ENCODE results near the gene COX4I1.
A peak's percentile ranks its signal among the peaks of the same experiment; 100 is the strongest.

Gene COX4I1

DNA sequence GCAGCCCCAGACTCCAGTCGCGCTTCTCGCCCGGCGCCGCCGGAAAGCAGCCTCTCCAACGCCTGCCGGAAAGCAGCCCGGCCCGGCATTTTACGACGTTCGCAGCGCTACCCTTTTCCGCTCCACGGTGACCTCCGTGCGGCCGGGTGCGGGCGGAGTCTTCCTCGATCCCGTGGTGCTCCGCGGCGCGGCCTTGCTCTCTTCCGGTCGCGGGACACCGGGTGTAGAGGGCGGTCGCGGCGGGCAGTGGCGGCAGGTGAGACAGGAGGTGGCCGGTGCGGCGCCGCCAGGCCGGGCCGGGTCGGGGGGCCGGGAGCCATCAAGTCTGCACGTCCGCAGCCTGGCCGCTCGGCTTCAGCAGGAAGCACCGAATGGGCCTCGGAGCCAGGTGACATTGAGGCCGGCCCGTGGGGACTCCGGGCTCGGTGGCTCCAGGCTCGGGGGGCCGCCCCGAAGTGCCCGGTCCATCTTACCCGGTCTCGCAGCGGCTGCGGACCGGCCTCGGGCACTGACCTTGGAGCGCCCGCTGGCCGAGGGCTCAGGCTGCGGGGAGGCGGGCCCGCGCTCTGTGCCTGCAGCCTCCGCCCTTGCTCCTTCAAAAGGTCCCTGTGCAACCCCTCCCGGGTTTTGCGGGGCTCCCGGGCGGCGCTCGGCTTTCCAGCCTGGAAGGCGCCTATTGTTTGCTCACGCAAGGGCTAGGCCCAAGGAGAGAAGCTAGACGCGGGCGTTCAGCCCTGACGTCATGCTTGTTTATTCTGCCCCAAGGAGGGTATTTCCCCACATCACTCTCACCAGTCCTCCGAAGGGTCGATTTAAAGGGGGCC is at the start of gene COX4I1, which contains the start of gene EMC8:
Gene COX4I1, plus strand, starts transcription at position 199 of the 824 bp plus-strand sequence. CDS start 1,511 bp downstream, outside the sequence.
Gene EMC8, minus strand, starts transcription at position 48 of the 824 bp plus-strand sequence. CDS start 249 bp downstream, outside the sequence.
- peak; percentile 91 to 93 for DNase-seq

DNA sequence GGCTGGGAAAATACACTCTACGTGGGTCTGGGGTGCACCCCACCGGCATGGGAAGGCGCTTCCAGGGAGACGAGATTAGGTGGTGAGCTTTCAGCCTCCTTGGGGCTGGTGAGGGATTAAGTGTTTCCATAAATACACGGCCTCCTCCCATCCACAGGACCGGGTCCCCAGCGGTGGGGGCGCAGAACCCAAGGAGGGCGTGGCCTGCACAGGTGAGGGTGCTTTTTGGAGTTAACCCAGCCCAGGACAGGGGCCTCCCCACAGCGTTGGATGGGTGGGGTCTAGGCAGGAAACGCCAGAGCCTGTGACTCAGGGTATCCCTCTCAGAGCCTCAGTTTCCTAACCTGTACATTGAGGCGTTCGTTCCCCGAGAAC is 49.7 kb upstream of the COX4I1 start:
- no peak for DNase-seq

DNA sequence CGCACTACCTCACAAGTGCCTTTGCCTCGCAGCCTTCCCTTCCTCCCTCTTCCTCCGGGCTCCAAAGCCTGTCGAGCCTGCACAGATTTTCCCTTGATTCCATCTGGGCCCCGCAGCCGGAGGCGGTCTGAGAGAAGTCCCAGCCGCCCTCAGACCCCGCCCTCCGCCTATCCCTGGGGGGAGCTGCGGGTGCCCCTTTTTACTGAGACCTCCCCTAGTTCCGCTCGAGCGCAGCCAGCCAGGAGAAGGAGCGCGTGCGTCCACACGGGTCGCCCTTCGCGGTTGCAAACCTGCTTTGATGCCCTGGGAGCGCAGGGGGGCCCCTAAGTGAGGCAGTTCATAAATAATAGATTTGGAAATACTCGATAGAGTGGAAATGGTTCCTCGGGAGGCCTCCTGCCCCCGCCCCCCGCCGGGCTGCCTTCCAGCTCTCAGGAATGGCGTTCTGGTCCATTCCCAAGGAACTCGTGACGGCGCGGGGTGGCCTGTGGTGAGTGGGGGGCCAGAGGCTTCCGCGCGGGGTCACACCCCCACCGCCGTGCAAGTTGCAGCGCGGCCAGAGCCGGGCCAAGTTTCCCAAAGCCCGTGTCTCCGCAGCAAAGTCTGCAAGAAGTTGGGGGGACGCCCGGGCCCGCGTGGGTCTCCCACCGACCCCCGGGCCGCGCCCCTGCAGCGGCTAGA is 49.2 kb upstream of the COX4I1 start:
- peak; percentile 10 to 43 for DNase-seq

DNA sequence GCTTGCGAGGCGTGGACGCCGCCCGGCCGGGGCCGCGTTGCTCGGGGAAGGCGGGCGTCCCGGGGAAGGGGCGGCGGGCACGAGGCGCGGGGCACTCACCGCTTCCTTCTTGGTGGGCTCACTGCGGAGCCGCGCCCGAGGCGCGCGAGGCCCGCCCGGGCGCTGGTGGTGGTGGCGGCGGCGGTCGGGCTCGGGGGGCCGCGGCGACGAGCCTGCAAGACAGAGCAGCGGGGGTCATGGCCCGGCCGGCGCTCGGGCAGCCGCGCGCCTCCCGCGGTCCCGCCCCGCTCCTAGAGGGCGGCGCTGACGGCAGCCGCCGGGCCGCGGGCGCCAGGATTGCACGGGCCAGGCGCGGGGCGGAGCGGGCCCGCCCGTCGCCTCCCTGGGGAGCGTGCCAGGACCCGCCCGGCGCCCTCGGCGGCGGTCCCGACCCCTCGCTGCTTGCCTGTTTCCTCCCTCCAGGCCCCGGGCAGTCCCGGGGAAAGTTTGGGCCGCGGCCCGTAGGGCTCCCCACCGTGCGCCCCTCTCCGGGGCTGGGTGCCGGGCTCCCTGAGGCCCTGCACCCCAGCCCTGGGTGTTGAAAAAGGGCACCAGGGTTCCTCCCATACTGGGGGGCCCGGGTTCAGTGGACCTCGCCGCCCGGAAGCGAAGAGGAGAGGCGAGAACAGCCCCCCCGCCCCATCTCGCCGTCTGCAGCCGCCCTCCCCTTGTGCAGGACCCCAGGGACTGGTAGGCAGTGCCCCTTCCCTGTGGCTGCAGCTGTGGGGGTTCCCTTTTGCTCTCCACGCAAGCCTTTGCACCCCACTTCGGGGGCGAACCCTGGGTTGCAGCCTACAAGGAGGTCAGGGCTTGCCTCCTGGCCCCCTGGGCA is 48.4 kb upstream of the COX4I1 start, which contains the start of gene C16orf74:
Gene C16orf74, minus strand, starts transcription at position 270 of the 871 bp plus-strand sequence. CDS start 15,879 bp downstream, outside the sequence.
- DNase-seq: no peak

DNA sequence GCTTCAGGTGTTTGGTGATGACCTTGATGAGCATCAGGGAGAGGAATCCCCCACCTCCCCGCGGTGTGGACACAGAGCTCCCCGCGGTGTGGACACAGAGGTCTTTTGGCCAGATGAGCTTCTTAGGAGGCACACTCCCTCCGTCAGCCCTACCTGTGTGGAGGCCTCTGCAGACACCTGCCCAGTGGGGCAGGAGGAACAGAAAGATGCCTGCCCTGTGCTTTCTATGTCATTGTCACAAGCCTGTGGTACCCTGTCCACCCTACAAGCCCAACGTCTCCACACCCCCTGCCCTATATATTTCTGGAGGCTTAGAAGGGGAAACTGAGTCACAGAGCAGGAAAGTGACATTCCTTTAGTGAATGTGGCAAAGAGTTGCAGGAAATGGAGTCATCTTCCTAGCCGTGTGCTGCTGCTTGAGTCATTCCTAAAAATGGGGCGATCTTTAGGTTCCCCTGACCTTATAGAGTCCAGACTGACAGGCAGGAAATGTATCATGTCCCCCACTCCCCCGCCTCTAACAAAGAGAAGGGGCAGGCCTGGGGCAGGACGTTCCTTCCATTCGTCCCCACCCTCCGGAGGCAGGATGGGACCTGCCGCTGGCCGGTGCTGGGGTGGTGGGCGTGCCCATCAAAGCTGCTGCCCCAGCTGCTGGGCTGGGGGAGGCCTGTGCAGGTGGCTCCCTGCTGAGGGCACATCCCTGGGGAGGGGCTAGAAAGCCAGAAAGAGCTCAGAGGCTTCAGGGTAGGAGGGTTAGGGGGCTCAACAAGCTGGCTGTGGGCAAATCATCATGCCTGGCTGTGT is 47.6 kb upstream of the COX4I1 start:
- DNase-seq: no peak

DNA sequence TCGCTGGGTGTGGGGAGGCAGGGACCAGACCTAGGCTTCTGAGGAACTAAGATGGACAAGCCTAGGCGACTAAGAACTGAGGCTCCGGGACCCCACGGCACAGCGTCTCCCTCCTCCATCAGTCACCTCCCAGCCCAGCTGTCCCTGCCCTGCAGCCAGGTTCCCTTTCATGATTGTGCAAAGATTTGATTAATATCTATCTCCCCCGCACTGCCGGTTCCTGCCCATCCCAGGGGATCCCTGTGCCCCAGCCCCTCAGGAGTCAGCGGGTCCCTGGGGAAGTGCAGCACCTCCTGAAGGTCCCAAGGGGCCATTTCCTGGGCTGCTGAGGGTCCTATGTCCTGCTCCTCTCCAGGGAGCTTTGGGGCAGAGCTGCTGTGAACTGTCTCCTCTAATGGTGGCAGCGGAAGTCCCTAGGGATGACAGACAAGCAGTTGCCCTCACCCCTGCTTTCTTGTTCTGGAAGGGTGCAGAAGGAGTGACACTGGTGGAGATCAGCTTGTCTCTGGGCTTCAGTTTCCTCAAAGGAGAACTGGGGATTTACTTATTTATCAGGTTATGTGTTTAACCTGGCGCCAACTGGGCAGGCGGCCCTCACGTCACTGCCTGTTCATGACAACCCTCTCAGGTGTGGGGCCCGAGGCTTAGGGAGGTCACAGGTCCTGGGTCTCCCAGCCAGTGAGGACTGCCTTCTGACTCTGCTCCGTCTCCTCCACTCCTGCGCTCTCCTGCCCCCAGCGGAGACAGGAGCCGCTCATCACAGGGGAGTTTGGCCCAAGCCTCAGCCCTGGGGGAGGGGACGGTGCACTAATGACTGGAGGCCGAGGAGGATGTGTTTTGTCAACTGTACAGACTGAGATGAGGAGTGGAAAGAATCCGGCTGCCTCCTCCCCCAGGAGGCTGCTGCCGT is 46.7 kb upstream of the COX4I1 start:
- DNase-seq: no peak

DNA sequence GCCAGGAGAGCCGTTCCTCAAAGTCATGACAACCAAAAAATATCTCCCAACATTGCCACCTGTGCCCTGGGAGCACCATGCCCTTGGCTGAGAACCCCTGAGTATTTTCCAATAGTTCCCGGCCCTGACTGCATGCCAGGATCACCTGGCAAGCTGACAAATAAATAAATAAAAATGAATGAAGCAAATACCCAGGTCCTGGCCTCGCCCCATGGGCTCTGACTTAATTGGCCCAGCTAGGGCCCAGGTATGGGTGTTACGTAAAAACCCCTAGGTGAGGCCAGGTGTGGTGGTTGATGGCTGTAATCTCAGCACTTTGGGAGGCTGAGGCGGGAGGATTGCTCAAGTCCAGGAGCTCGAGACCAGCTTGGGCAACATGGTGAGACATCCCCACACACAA is 45.9 kb upstream of the COX4I1 start:
- no peak for DNase-seq

DNA sequence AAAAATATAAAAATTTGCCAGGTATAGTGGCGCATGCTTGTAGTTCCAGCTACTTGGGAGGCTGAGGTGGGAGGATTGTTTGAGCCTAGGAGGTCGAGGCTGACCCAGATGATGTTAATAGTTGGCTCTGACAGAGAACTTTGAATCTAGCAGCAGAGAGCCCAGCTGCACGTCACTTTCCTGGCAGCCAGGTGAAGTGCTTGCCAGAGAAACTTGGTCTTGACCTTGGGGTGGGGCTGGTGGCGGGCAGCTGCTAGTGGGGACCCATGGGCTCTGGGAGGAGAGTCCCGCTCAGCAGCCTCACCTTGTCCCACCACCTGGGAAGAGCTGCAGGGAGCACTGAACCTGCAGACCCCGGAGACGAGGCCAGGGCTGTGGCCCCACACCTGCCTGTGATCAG is 45.5 kb upstream of the COX4I1 start:
- DNase-seq: no peak

DNA sequence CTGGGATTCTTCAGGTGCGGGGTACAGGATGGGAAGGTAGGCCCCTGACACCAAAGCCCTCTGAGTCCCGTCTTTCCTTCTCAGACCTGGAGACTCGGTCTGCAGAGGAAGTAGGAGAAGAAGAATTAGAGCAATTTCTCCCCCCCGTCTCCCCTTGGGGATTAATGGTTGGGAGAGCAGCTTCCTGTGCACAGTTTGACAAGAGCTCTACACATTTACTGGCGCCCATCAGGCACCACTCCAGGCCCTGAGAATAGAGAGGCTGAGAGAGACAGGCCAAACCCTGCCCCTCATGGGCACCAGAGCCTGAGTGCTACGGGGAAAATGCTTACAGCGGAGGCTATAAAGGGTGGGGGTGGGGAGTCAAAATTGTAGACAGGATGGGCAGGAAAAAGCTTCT is 45.1 kb upstream of the COX4I1 start:
- DNase-seq: no peak

DNA sequence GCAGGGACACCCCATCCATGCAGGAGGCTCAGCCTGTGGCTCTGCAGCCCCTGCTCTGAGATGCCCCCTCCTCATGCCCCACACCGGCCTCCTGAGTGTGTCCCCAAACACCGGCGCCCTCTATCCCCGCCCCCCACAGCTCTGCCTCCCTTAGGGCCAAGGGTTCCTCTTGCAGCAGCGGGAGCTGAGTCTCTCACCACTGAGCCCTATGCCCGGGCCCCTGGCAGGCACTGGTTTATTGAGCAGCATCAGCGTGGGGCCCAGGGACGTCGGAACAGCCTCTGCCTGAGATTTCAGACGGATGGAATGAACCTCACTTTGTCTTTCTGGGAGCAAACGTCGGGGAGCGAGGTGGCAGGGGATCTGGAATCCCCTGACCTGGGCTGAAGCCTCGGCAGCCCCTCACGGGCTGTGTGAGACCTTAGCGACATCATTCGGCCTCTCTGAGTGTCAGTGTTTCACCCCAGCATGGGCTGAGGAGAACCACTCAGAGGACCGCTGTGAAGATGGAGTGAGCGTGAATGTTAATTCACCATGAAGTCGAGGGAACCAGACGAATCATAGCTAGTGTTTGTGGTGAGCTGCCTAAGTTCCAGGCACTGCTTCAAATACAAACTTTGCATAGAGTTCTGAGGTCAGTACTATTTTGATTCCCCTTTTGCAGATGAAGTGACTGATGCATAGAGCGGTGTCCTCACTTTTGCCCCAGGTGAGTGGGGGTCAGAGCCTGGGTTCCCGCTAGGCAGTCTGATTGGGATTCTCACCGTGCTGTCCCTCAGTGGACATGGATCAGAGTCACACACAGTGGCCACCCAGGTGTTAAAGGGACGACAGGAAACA is 43.3 kb upstream of the COX4I1 start:
- peak in 1 of 2 donors; percentile 31 for DNase-seq

DNA sequence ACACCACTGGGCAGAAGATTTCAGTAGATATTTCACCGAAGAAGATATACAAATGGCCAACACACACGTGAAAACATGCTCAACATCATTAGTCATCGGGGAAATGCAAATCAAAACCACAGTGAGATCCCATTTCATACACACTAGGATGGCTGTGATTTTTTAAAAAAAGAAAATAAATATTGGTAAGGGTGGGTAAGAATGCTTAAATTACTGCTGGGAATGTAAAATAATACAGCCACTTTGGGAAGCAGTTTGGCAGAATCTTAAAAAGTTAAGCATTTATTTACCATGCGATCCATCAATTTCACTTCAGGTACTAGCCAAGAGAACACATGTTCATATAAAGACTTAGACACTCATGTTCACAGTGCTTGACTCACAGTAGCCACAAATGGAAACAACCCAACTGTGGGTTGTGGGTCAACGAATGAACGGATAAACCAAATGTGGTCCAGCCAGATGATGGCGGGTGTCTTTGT is 42.1 kb upstream of the COX4I1 start:
- no peak for DNase-seq

DNA sequence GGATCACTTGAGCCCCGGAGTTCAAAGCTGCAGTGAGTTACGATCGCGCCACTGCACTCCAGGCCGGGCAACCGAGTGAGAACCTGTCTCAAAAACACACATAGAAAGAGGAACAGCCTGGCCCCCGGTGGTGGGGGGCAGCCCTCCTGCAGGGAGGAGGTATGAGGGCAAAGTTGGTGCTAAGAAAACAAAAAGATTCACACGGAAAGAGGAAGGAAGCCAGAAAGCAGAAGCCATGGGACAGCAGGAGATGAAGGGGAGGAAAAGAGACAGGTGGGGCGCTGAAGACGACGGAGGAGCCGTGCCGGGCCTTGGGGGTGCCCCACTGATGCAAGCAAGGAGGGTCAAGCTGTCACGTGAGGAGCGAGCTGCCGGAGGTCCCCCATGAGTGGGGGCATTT is 40.4 kb upstream of the COX4I1 start:
- peak in 1 of 2 donors; percentile 65 for DNase-seq

DNA sequence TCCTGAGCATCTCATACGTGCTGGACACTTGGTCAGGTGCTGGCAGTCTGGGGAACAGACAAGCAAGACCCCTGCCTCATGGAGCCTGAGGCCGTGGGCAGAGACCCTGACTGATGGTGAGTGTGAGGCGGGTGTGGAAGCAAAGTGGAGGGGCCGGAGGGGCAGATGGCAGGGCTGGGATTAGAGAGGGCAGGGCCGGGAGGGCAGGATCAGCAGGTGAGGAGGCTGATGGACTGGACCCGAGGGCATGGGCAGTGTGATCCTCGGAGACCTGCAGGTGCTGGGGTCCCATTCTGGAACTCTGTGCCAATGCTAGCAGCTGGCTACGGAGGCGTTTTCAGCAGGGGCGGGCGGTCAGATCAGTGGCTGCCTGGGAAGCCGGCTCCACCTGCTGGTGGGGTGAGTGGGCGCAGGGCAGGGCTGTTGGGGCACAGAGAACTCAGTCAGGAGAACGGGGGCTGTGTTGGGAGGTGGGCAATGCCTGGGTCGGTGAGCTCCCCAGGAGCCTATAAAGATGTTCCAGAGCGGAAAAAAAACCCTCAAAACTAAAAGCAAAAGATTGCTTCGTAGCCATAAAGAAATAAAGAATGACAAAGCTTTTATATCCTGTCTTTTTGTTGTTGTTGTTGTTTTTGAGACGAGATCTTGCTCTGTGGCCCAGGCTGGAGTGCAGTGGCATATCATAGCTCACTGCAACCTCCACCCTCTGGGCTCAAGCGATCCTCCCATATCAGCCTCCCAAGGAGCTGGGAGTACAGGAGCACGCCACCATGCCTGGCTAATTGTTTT is 39.7 kb upstream of the COX4I1 start:
- peak; percentile 14 to 48 for DNase-seq

DNA sequence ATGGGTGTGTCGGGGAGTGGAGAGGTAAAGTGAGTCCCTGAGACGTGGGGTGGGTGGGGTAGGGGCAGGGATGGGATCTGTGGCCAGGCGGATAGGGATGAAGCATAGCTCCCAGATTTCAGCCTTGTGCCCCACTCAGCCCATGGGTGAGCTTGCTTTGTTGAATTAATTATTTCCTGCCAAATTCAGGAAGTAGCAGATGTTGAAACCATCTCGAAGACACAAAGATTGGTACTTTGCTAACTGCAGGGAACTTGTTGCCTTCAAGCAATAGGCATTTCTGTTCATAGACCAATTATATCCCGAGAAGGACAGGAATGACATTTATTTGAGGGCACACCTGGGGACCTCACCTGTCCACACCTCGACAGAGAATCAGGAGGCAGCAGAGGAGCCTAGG is 37.6 kb upstream of the COX4I1 start:
- no peak for DNase-seq

DNA sequence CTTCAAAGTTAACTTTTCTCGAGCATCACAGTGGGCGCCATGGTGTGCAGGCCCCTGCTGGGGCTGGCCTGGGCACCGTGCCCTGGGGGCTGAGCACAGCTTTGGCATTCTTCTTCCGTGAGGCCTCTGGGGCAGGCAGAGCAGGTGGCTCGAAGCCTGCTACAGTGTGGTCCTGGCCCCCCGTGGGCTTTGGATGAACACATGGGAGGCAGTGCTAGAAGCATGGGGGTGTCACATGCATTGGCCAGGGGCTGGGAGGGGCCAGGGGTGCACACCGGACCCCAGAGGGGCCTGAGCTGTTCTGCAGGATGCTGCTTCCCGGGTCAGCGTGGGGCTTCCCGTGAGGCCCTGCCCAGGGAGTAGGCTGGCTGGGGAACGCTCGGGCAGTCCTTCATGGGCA is 36.5 kb upstream of the COX4I1 start:
- DNase-seq: no peak

DNA sequence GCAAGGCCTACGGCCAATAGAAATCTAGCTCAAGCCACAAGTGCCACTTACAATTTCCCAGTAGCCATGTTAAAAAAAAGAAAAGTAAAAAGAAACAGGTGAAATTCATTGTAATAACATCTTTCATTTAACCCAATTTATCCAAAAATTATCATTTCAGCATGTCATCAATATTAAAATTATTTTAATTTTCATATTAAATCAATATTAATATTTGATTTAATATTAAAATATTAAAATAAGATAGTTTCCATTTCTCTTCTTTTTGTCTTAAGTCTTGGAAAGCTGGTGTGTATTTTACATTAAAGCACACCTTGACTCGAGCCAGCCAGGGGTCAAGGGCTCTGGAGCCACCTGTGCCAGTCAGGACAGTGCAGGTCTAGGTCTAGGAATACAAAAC is 35.9 kb upstream of the COX4I1 start:
- DNase-seq: no peak

DNA sequence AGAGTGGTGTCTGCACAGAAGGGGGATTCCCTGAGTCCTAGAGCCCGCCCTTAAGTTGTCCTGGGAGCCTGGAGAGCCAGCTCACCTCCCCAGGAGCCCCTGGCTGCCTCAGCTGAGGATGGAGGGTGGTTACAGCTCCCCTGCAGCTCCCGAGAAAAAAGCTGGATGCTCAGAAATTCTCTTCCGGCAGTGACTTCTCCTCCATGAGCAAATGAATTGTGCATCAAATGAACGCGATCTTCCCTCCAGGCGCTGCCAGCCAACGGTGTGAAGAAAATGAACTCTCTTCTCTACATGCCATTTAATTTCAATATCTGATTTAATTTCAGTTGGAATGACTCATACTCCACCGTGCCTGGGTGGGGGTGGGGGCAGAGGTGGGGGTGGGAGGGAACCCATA is 34.3 kb upstream of the COX4I1 start:
- no peak for DNase-seq

DNA sequence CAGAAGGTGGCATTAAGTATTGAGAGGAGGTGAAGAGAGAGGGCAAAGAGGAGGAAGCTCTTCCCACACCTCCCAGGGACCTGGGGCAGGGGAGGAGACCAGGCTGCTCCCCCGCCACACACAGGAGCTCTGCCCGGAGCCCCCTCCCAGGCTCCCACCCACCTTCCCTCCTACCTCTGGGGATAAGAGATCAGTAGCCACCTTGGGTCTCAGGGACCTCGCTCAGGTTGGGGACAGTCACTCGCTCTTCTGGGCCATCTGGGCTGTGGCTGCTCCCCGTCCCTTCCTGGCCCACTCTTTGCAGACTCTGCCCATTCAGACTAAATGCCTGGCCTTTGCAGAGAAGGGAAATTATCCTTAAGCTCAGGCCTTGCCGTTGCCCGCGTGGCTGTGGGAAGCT is 33.7 kb upstream of the COX4I1 start:
- no peak for DNase-seq

DNA sequence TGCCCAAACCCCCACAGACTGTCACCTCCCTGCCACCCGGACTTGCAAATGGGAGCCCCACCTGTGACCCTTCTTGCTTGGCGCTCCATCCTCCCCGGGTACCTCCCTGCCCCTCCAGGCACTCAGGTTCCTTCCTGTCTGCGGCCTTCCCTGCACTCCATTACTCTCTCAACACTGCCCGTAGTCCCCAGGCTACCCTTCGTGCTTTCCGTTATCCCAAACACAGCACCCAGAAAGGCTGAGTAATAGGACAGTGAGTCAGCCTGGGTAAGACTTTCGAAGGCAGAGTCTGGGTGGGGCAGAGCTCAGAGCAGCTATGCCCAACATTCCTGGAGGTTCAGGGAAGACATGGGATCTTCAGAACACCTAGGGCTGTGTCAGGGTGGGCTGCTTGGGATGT is 32.0 kb upstream of the COX4I1 start:
- DNase-seq: no peak

All from CD4-positive, alpha-beta T cell treated with Interferon alpha-2 for 1 hour (primary cell).